Choroid plexus epithelial cell (primary cell): Measurements from ENCODE around the gene GDF11.

Experiments
- DNase-seq: peaks from one replicate; pipeline ENCODE4 v3.0.0-alpha.2; 2010; ENCODE audit warnings: low read depth
- H3K4me3 ChIP-seq: 2 replicates; pipeline ENCODE4 v1.5.1; 2011; ENCODE audit warnings: low read depth, mild to moderate bottlenecking, control low read depth, low read length, moderate library complexity
- TF ChIP-seq, protein P1 (sequence below): conservative IDR thresholded peaks from 2 replicates; pipeline ENCODE4 v1.5.1; 2011; ENCODE audit warnings: low read depth, mild to moderate bottlenecking, control low read depth, inconsistent platforms, low read length, moderate library complexity

The GDF11 gene

DNA sequence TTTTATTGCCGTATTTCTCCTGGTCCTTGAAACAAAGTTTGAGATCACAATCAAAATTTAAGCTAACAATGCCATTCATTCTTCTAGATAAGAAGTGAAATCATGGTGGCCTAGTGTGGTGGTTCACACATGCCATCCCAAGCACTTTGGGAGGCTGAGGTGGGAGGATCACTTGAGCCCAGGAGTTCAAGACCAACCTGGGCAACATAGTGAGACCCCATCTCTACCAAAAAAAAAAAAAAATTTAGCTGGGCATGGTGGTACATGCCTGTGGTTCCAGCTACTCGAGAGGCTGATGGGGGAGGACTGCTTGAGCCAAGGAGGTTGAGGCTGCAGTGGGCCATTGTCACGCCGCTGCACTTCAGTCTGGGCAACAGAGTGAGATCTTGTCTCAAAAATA, 24.2 kb downstream of the GDF11 start:
- H3K4me3 ChIP-seq, result no peak overlapping the region
- DNase-seq, result no peak
- TF ChIP-seq, protein P1, sequence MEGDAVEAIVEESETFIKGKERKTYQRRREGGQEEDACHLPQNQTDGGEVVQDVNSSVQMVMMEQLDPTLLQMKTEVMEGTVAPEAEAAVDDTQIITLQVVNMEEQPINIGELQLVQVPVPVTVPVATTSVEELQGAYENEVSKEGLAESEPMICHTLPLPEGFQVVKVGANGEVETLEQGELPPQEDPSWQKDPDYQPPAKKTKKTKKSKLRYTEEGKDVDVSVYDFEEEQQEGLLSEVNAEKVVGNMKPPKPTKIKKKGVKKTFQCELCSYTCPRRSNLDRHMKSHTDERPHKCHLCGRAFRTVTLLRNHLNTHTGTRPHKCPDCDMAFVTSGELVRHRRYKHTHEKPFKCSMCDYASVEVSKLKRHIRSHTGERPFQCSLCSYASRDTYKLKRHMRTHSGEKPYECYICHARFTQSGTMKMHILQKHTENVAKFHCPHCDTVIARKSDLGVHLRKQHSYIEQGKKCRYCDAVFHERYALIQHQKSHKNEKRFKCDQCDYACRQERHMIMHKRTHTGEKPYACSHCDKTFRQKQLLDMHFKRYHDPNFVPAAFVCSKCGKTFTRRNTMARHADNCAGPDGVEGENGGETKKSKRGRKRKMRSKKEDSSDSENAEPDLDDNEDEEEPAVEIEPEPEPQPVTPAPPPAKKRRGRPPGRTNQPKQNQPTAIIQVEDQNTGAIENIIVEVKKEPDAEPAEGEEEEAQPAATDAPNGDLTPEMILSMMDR, result no peak

DNA sequence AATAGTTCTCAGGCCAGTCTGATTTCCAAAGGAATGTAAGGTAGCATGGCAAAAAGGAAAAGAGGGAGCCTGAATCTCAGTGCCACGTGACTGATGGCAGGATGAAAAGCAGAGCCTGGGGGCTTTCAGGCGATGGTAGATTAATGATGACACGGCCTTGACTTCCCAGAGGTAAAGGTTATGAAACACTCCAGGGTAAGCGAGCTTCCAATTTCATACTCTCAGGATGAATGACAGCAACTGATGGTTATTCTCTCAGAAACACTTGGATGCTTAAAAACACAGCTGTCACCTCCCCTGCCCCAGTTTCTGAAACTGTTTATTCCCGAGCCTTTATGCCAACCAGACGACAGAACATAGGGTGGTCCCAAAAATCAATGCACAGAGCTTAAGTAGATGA, 28.8 kb downstream of the GDF11 start:
- TF ChIP-seq, protein P1, result no peak
- H3K4me3 ChIP-seq, result no peak overlapping the region
- no peak for DNase-seq

DNA sequence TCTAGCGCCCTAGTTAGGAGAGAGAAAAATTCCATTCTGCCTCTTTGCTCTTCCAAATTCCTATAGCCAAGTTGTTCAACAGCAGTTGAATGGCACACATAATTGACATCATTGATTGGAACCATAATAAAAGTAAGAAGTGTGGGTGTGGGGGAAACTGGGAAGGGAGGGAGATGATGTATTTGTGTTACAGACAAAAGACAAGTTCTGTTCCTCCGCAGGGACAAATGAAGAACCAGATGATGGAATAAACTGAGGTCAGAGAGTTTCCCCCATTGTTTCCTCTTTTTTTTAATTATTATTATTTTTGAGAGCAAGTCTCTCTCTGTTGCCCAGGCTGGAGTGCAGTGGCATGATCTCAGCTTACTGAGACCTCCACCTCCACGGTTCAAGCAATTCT, 34.9 kb downstream of the GDF11 start:
- no peak overlapping the region for H3K4me3 ChIP-seq
- TF ChIP-seq, protein P1, result no peak
- DNase-seq, result no peak

DNA sequence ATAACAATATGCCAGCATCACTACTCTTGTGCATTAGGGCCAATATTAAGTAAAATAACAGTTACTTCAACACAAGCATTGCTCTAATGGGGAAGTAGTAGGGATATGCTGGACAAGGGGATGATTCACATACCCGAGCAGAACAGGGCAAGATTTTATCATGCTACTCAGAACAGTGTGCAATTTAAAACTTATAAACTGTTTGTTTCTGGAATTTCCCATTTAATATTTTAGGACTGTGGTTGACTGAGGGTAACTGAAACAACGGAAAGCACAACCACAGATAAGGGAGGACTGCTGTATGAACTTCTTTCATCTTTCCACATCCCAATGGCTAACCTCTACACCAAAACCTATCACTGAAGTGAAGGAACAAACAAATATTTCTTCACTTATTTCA, 37.8 kb downstream of the GDF11 start:
- TF ChIP-seq, protein P1, result no peak

DNA sequence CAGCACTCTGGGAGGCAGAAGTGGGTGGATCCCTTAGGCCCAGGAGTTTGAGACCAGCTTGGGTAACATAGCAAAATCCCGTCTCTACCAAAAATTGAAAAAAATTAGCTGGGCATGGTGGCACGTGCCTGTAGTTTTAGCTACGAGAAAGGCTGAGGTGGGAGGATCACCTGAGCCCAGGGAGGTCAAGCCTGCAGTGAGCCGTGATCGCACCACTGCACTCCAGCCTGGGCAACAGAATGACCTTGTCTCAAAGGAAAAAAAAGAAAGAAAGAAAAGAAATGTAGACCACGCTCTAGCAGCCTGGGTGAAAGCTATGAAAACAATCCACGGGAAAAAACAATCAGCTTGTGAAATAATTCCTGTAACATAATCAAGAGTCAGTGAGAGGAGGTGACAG, 45.6 kb downstream of the GDF11 start:
- DNase-seq, result no peak
- TF ChIP-seq, protein P1, result no peak
- H3K4me3 ChIP-seq, result no peak overlapping the region

More for the DNA sequence above, 37.8 kb downstream of the GDF11 start:
- peak; percentile 35 for DNase-seq
- H3K4me3 ChIP-seq, result no peak overlapping the region

DNA sequence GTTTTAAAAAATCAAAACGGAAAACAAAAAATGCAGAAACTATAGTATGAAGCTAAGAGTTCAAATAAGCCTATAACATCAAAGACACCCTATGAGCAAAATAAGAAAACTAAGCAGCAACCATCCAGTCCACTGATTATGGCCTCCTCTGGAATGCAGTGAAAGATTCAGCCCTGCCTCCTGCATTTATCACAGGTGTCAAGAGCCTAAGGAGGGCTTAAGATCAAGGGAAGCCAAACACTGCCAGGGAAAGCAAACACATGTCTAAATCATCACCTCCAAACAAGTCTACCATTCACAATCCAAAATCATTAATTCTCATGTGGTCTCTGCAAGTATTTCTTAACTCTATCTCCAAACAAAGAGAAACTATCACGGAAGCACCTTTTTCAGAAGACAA, 46.2 kb downstream of the GDF11 start:
- TF ChIP-seq, protein P1, result no peak
- DNase-seq, result no peak
- no peak overlapping the region for H3K4me3 ChIP-seq

DNA sequence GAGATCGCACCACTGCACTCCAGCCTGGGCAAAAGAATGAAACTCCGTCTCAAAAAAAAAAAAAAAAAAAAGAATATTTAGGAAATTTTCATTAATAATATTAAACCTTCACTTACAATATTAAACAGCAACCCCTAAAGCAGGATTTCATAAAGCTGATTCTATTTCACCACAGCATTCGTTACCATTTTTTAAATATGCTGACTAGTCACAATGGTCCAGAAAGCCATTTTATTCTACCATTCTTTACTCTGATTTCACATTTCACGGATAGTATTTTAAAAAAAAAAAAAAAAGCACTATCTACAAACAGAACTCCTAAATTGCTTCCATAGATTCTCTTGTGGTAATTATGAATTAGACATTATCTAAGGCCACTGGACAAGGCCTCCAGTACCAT, 47.0 kb downstream of the GDF11 start:
- H3K4me3 ChIP-seq, result no peak overlapping the region

More for the DNA sequence above, 47.0 kb downstream of the GDF11 start:
- TF ChIP-seq, protein P1, result no peak
- no peak for DNase-seq
